ENCODE measurements around the gene GSK3B. TPM values are rescaled to one million over a fixed set of nuclear protein-coding genes. Genes with fewer than 3 reads are reported as not detected.
A peak's percentile ranks its signal among the peaks of the same experiment; 100 is the strongest.
"Not testable (repeated sequence)": the region's sequence is repeated elsewhere in the genome, so short reads cannot be mapped to it uniquely, and the experiment has no call there.

The GSK3B gene
- total and polyA plus RNA-seq, 10 of the 15 experiments (the other 5 are each of a cell fraction or from before 2014, with no cell fraction given), result 8.5 to 49.8 (median 25.5) TPM

DNA sequence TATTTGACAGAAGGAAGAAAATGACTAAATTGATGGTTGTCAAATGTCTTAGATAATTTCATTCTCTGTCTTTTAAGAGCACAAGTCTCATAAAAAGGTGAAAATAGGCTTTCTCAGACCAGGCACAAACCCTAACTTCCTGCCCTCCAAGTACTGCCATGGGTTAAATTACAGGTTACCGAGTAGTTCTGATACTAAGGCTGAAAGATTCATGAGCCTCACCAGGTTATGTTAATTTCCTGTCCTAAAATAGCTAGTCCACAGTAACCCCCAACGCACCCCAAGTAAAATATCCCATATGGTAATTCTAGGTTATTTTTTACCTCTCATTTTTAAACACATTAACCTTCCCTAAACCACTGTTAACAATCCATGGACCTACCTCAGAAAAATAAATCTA, 42.0 kb downstream of the GSK3B start (continued):
- TF ChIP-seq GABPA (IDR thresholded peaks at IDR 0.05; ENCODE audit: low read depth) (no peak), RB1 (IDR thresholded peaks at IDR 0.05; ENCODE audit: borderline replicate concordance) (no peak), BCL11A (IDR thresholded peaks at IDR 0.05; ENCODE audit: low read depth, low read length) (no peak)

GRCh38 chr3:120051570-120051969, 42.7 kb downstream of the GSK3B start:
- H3K27me3 ChIP-seq (replicated peaks in 1 of 2; ENCODE audit: control insufficient read depth in 2 of 2, insufficient read depth in 2 of 2, low read length in 1 of 2); H3K4me3 ChIP-seq; DNase-seq (ENCODE audit: low read depth, low spot score); H3K9ac ChIP-seq (ENCODE audit: control insufficient read depth, insufficient read depth, low read length); H4K20me1 ChIP-seq (ENCODE audit: control insufficient read depth, insufficient read depth); H2AFZ ChIP-seq (ENCODE audit: control insufficient read depth, low read depth, low read length); FAIRE-seq; H3K36me3 ChIP-seq (ENCODE audit: control insufficient read depth in 2 of 2, insufficient read depth in 2 of 2, low read length in 1 of 2); in situ Hi-C loops (cut with MboI); BruUV-seq (replicated peaks): not testable (repeated sequence)
- ChIA-PET SMC1A (ENCODE audit: uncharacterized antibody, unreplicated experiment) (interaction anchor here (0.7 to 2.3 kb wide), 8 partner anchors 8 to 49 kb away, joined by 3 to 8 read pairs (median 4); no protein-coding TSS in a partner anchor), CTCF (interaction anchor here (1.1 to 3.4 kb wide), 2 partner anchors 95 to 160 kb away, joined by 3 to 9 read pairs; no protein-coding TSS in a partner anchor), RAD21 (ENCODE audit: unreplicated experiment) (interaction anchor here (1.4 kb wide), 1 partner anchor 44 kb away, joined by 4 read pairs; no protein-coding TSS in a partner anchor), POLR2A (interaction anchor here (0.7 to 1.6 kb wide), 5 partner anchors 41 to 510 kb away, joined by 3 to 5 read pairs (median 3); no protein-coding TSS in a partner anchor)
- Histone ChIP-seq H3K27ac (ENCODE audit: control insufficient read depth, insufficient read depth) (peak overlapping the region; percentile 27), H3K4me1 (ENCODE audit: control insufficient read depth, insufficient read depth, low read length) (peaks cover 19% of the 10 kb centered on the region), H3K9me3 (replicated peaks; ENCODE audit: control insufficient read depth, insufficient read depth, low read length) (peaks cover 12% of the 10 kb centered on the region), H3K79me2 (ENCODE audit: control insufficient read depth, insufficient read depth, low read length) (peaks cover 91% of the 10 kb centered on the region), H3K4me2 (ENCODE audit: control insufficient read depth, insufficient read depth) (peak overlapping the region; percentile 70; the same call in 1 of the 2 replicates)
- intact Hi-C loops (cut with micrococcal nuclease; ENCODE audit: unreplicated experiment), result loop anchor here (5.0 kb wide), 1 partner anchor 41 kb away; the partner anchor contains the start of gene GSK3B
- ATAC-seq, result 0 out of 3 replicates have a peak, but pooled peaks have one; percentile 31
- 95% methylated on average over 2 of the region's 5 CpGs for WGBS (ENCODE audit: insufficient coverage, insufficient replicate concordance, low lambda C conversion rate, missing lambda C conversion rate)

DNA sequence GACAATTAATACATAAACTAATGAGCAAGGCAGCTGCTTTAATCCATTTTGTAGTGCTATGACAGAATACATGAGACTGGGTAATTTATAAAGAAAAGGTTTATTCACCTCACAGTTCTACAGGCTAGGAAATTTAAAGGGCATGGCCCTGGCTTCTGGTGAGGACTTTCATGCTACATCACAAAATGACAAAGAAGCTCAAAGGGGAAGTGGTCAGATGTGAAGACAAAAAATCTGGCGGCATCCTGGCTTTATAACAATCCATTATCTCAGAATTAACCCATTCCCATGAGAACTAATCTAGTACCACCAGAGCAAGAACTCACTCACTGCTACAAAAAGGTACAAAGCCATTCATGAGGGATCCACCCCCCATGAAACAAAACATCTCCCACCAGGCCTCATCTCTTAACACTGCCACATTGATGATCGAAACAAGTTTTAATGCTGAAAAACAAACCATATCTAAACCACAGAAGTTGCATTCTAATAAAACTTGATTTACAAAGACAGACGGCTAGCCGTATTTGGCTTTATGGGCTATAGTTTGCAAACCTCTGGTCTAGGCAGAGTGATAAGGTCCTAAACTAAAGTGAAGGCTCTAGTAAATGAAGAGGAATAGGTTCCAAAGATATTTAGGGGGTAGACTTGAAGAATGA, 44.2 kb downstream of the GSK3B start:
- in situ Hi-C loops (cut with MboI) (no loop called here), intact Hi-C loops (cut with micrococcal nuclease; ENCODE audit: unreplicated experiment) (loop anchor here (5.0 kb wide), 1 partner anchor 42 kb away; the partner anchor contains the start of gene GSK3B)
- RAD21 ChIA-PET (ENCODE audit: unreplicated experiment), result no interaction called here
- Histone ChIP-seq H3K27me3 (replicated peaks in 1 of 2; ENCODE audit: control insufficient read depth in 2 of 2, insufficient read depth in 2 of 2, low read length in 1 of 2) (no peaks in the 10 kb centered on the region), H3K79me2 (ENCODE audit: control insufficient read depth, insufficient read depth, low read length) (peaks cover 90% of the 10 kb centered on the region), H3K9ac (ENCODE audit: control insufficient read depth, insufficient read depth, low read length) (no peak overlapping the region), H3K4me1 (ENCODE audit: control insufficient read depth, insufficient read depth, low read length) (peaks cover 19% of the 10 kb centered on the region), H2AFZ (ENCODE audit: control insufficient read depth, low read depth, low read length) (no peak overlapping the region), H3K4me3 (no peak overlapping the region), H3K9me3 (replicated peaks; ENCODE audit: control insufficient read depth, insufficient read depth, low read length) (peaks cover 20% of the 10 kb centered on the region), H3K27ac (ENCODE audit: control insufficient read depth, insufficient read depth) (no peak overlapping the region), H3K4me2 (ENCODE audit: control insufficient read depth, insufficient read depth) (no peak overlapping the region; the same call in 1 of the 2 replicates), H3K36me3 (ENCODE audit: control insufficient read depth in 2 of 2, insufficient read depth in 2 of 2, low read length in 1 of 2) (no peaks in the 10 kb centered on the region; a peak in 2 of 4 replicates), H4K20me1 (ENCODE audit: control insufficient read depth, insufficient read depth) (no peaks in the 10 kb centered on the region)
- SMC1A ChIA-PET (ENCODE audit: uncharacterized antibody, unreplicated experiment), result interaction anchor here (1.3 to 2.1 kb wide), 4 partner anchors 10 to 46 kb away, joined by 3 to 7 read pairs (median 4); no protein-coding TSS in a partner anchor
- BruUV-seq (replicated peaks), result no TSS peak
- ATAC-seq, result peak; percentile 19; the same call in 1 of the 3 replicates
- 72% methylated on average over 4 of the region's 4 CpGs for WGBS (ENCODE audit: insufficient coverage, insufficient replicate concordance, low lambda C conversion rate, missing lambda C conversion rate)
- peak; percentile 85 for FAIRE-seq
- CTCF ChIA-PET, result interaction anchor here (1.0 to 1.1 kb wide), 2 partner anchors 10 to 12 kb away, joined by 3 read pairs; no protein-coding TSS in a partner anchor
- POLR2A ChIA-PET, result interaction anchor here (0.7 kb wide), 1 partner anchor 175 kb away, joined by 4 read pairs; no protein-coding TSS in a partner anchor
- TF ChIP-seq TBL1XR1 (IDR thresholded peaks at IDR 0.05; ENCODE audit: low read depth, low read length), result no peak
- TF ChIP-seq PAX5 (IDR thresholded peaks at IDR 0.05; ENCODE audit: borderline replicate concordance, low read depth, low read length), result no peak
- TF ChIP-seq BMI1 (IDR thresholded peaks at IDR 0.05; ENCODE audit: borderline replicate concordance), result no peak
- TF ChIP-seq LARP7 (IDR thresholded peaks at IDR 0.05), result no peak
- peak; percentile 66; the same call in 1 of the 2 replicates for TF ChIP-seq SPI1 (IDR thresholded peaks at IDR 0.05; ENCODE audit: borderline replicate concordance, insufficient read depth, low read depth, low read length)
- no peak for TF ChIP-seq FOXM1 (IDR thresholded peaks at IDR 0.05; ENCODE audit: low read depth, low read length)
- no peak for DNase-seq (ENCODE audit: low read depth, low spot score)
